ENCODE data around the gene PTPRT.

DNA sequence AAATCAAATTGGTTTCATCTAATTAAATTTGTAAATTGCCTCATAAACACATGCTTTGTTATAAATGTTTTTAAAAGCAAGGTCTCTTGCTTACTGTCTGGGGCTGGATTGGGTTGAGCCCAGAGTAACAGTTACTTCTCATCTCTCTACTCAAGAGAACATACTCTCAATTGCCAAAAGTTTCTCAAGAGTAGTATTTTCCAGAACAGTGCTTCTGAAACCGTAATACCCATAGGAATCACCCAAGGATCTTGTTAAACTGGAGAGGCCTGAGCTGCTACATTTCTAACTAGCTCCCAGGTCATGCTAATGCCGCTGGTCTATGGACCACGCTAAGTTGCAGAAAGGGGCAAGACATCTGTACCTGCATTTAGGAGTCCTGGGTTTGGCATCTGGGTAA is 744.9 kb downstream of the PTPRT start:
- TF ChIP-seq, protein P1, sequence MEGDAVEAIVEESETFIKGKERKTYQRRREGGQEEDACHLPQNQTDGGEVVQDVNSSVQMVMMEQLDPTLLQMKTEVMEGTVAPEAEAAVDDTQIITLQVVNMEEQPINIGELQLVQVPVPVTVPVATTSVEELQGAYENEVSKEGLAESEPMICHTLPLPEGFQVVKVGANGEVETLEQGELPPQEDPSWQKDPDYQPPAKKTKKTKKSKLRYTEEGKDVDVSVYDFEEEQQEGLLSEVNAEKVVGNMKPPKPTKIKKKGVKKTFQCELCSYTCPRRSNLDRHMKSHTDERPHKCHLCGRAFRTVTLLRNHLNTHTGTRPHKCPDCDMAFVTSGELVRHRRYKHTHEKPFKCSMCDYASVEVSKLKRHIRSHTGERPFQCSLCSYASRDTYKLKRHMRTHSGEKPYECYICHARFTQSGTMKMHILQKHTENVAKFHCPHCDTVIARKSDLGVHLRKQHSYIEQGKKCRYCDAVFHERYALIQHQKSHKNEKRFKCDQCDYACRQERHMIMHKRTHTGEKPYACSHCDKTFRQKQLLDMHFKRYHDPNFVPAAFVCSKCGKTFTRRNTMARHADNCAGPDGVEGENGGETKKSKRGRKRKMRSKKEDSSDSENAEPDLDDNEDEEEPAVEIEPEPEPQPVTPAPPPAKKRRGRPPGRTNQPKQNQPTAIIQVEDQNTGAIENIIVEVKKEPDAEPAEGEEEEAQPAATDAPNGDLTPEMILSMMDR (IDR thresholded peaks at IDR 0.05), result no peak
- no peak for TF ChIP-seq POLR2AphosphoS5 (IDR thresholded peaks at IDR 0.05)

Data from gastroesophageal sphincter (tissue), 3 donors.